GM19240 (cell line): ENCODE data around the gene FBXL16.

Source experiments
- DNase-seq: peaks from one replicate; pipeline ENCODE4 v3.0.0; 2011; ENCODE audit warnings: low spot score; ENCODE audit not compliant: insufficient read length

FBXL16 gene

GRCh38 chr16:734981-735881 is 29.6 kb upstream of the FBXL16 start:
- no peak for DNase-seq

- DNase-seq = no peak
Measured at GRCh38 chr16:734208-734980, 28.8 kb upstream of the FBXL16 start.

GRCh38 chr16:733382-734207 is 28.0 kb upstream of the FBXL16 start:
- no peak for DNase-seq

GRCh38 chr16:732936-733335 is 27.3 kb upstream of the FBXL16 start:
- DNase-seq = no peak

- no peak for DNase-seq
Measured at GRCh38 chr16:732332-732731, 26.7 kb upstream of the FBXL16 start.

GRCh38 chr16:730666-731509 is 25.3 kb upstream of the FBXL16 start:
- DNase-seq = no peak

- DNase-seq = no peak
Measured at GRCh38 chr16:729768-730665, 24.4 kb upstream of the FBXL16 start.

- DNase-seq = no peak
Measured at GRCh38 chr16:728890-729744, 23.5 kb upstream of the FBXL16 start.

GRCh38 chr16:728131-728889 is 22.7 kb upstream of the FBXL16 start:
- DNase-seq = no peak

- DNase-seq = no peak
Measured at GRCh38 chr16:727291-727977, 21.8 kb upstream of the FBXL16 start.

- no peak for DNase-seq
Measured at GRCh38 chr16:726438-727290, 21.1 kb upstream of the FBXL16 start, which contains the start of the genes CCDC78 and HAGHL. Gene CCDC78 (minus strand): TSS chr16:726443. CDS start chr16:726367, 76 bp downstream. Gene HAGHL (plus strand): TSS chr16:727106. CDS start chr16:727510, 404 bp downstream.

GRCh38 chr16:726188-726437 is 20.5 kb upstream of the FBXL16 start:
- no peak for DNase-seq

GRCh38 chr16:725463-726187 is 20.0 kb upstream of the FBXL16 start:
- DNase-seq = no peak

- DNase-seq = no peak
Measured at GRCh38 chr16:725041-725376, 19.4 kb upstream of the FBXL16 start.

- DNase-seq = no peak
Measured at GRCh38 chr16:724188-725040, 18.8 kb upstream of the FBXL16 start.
